A549 (cell line): ENCODE data around the gene TM4SF4.

ENCODE experiments used
- HDAC2 ChIP-seq: fragments of 200-600 bp; sonication (generic); IDR thresholded peaks from 2 replicates; pipeline ENCODE4 v1.6.1; 2016
- HOXB13 ChIP-seq: fragments of 250-450 bp; sonication (Bioruptor Pico); IDR thresholded peaks from 2 replicates; pipeline ENCODE4 v1.5.0; 2020; ENCODE audit warnings: low read depth, mild to moderate bottlenecking, moderate library complexity
- JUN ChIP-seq, 2 experiments: fragments of >200 bp; sonication (Bioruptor Twin); formaldehyde crosslinking; IDR thresholded peaks; 2 replicates in 1 of 2; 3 replicates in 1 of 2; pipeline ENCODE4 v1.6.1; 2016 to 2017
- MAZ ChIP-seq: fragments of 150-350 bp; IDR thresholded peaks from 2 replicates; pipeline ENCODE4 v1.6.1; 2014; ENCODE audit warnings: antibody characterized with exemption, low read depth, low read length, borderline replicate concordance
- RFX5 ChIP-seq: fragments of 450-650 bp; IDR thresholded peaks from 2 replicates; pipeline ENCODE4 v1.7.1; 2014; ENCODE audit warnings: antibody characterized with exemption, mild to moderate bottlenecking, moderate library complexity
- RNF2 ChIP-seq: fragments of 200-600 bp; sonication (generic); IDR thresholded peaks from 2 replicates; pipeline ENCODE4 v1.6.1; 2016; ENCODE audit warnings: low read depth, mild to moderate bottlenecking, antibody characterized with exemption, moderate library complexity, borderline replicate concordance
- SMC3 ChIP-seq: fragments of >200 bp; sonication (Bioruptor Twin); formaldehyde crosslinking; IDR thresholded peaks from 3 replicates; pipeline ENCODE4 v1.6.1; 2018; ENCODE audit warnings: inconsistent platforms
- TF ChIP-seq, protein P1 (sequence below): fragments of 200-600 bp; sonication (generic); IDR thresholded peaks from 2 replicates; pipeline ENCODE4 v1.6.1; 2016; ENCODE audit warnings: antibody characterized with exemption, mild to moderate bottlenecking, moderate library complexity
- TF ChIP-seq, protein P2 (sequence below): IDR thresholded peaks from 2 replicates; pipeline ENCODE4 v1.6.1; 2012
- TF ChIP-seq, protein P3 (sequence below): fragments of >200 bp; sonication (Bioruptor Twin); formaldehyde crosslinking; IDR thresholded peaks from 3 replicates; pipeline ENCODE4 v1.5.1; 2016

DNA sequence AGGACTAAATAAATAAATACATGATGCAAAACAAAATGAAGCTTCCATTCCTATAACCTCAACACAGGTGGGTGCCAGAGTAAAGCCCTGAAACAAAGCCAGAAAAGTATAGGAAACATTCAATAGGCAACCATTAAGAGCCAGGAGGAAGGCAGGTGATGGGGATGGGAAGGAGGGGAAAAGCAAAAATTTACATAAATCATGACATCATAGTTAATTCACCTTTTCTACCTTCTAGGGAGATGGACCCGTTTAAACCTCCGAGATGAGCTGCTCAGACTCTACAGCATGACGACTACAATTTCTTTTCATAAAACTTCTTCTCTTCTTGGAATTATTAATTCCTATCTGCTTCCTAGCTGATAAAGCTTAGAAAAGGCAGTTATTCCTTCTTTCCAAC, 27.9 kb downstream of the TM4SF4 start:
- TF ChIP-seq, protein P1, sequence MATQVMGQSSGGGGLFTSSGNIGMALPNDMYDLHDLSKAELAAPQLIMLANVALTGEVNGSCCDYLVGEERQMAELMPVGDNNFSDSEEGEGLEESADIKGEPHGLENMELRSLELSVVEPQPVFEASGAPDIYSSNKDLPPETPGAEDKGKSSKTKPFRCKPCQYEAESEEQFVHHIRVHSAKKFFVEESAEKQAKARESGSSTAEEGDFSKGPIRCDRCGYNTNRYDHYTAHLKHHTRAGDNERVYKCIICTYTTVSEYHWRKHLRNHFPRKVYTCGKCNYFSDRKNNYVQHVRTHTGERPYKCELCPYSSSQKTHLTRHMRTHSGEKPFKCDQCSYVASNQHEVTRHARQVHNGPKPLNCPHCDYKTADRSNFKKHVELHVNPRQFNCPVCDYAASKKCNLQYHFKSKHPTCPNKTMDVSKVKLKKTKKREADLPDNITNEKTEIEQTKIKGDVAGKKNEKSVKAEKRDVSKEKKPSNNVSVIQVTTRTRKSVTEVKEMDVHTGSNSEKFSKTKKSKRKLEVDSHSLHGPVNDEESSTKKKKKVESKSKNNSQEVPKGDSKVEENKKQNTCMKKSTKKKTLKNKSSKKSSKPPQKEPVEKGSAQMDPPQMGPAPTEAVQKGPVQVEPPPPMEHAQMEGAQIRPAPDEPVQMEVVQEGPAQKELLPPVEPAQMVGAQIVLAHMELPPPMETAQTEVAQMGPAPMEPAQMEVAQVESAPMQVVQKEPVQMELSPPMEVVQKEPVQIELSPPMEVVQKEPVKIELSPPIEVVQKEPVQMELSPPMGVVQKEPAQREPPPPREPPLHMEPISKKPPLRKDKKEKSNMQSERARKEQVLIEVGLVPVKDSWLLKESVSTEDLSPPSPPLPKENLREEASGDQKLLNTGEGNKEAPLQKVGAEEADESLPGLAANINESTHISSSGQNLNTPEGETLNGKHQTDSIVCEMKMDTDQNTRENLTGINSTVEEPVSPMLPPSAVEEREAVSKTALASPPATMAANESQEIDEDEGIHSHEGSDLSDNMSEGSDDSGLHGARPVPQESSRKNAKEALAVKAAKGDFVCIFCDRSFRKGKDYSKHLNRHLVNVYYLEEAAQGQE: no peak
- TF ChIP-seq, protein P2, sequence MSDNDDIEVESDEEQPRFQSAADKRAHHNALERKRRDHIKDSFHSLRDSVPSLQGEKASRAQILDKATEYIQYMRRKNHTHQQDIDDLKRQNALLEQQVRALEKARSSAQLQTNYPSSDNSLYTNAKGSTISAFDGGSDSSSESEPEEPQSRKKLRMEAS: no peak
- TF ChIP-seq RFX5 (no peak), SMC3 (no peak), HOXB13 (CRISPR knock-in tag) (no peak), HDAC2 (no peak), RNF2 (no peak), MAZ (no peak), JUN (IDR thresholded peaks at IDR 0.05) (no peak)
- TF ChIP-seq, protein P3, sequence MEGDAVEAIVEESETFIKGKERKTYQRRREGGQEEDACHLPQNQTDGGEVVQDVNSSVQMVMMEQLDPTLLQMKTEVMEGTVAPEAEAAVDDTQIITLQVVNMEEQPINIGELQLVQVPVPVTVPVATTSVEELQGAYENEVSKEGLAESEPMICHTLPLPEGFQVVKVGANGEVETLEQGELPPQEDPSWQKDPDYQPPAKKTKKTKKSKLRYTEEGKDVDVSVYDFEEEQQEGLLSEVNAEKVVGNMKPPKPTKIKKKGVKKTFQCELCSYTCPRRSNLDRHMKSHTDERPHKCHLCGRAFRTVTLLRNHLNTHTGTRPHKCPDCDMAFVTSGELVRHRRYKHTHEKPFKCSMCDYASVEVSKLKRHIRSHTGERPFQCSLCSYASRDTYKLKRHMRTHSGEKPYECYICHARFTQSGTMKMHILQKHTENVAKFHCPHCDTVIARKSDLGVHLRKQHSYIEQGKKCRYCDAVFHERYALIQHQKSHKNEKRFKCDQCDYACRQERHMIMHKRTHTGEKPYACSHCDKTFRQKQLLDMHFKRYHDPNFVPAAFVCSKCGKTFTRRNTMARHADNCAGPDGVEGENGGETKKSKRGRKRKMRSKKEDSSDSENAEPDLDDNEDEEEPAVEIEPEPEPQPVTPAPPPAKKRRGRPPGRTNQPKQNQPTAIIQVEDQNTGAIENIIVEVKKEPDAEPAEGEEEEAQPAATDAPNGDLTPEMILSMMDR: no peak
